Activated T-helper 1 cell treated with Interleukin-2 at 50 U/mL for 16 hours (primary cell): Measurements from ENCODE around the gene OGFRL1.

Experiments used
- DNase-seq: peaks from one replicate; pipeline ENCODE4 v3.0.0-alpha.2; 2020; ENCODE audit warnings: low read depth

Gene OGFRL1

GRCh38 chr6:71334768-71335167 lies 46.2 kb downstream of the OGFRL1 start:
- no peak for DNase-seq

DNA sequence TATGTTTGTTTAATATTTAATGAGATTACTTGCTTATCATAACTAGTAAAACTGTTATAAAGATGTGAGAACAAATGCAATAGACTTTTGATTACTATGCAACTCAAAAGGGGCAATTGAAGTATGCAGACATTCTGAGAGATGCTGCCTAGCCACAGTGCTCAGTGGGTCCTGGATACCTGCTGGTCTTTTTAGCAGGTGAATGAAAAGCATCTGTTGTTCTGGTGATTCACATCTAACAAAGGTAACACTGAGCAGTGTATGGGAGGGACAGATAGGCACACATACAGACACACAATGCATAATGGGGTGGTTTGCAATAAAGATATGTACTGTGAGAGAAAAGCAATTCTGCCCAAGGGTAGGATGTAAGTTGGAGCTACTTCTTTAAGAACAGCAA lies 46.9 kb downstream of the OGFRL1 start:
- no peak for DNase-seq

DNA sequence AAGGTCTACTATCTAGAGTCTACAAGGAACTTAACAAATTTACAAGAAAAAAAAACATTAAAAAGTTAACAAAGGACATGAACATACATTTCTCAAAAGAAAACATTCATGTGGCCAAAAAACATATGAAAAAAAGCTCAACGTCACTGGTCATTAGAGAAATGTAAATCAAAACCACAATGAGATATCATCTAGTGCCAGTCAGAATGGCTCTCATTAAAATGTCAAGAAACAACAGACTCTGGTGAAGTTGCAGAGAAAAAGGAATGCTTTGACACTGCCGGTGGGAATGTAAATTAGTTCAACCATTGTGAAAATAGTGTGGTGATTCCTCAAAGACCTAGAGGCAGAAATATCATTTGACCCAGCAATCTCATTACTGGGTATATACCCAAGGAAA lies 48.3 kb downstream of the OGFRL1 start:
- no peak for DNase-seq

DNA sequence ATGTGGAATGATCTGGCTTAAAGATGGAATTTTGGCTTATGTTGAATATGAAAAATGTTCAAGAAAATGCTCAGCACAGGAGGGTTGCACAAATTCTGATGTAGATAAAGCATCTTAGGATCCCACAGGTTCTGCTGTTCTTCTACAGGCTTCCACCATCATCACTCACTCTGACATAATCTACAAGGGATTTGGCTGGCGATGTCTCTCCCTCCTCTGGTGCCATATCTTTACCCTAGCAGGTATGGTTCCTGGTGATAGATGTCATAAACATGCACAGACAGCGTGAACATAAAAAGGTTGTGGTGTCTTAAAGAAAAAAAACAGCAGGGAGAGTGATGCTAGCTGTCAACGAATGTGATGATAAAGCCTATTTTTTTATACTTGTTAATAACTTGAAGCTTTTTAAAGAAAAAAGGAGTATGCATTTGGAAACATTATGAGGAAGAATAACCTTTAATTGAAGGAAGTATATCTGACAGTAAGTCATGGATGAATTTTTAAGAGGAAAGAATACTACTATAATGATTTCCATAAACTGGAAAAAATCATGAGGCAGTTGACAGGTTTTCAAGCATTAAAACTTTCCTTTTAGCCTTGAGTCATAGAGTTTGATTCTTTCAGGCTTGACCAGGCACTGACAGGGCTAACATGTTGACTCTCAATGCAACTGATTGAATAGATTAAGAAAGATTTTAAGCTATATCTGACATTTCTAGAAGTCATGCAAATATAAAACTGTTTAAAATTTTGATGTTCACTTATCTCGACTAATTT lies 50.1 kb downstream of the OGFRL1 start:
- DNase-seq, result no peak

DNA sequence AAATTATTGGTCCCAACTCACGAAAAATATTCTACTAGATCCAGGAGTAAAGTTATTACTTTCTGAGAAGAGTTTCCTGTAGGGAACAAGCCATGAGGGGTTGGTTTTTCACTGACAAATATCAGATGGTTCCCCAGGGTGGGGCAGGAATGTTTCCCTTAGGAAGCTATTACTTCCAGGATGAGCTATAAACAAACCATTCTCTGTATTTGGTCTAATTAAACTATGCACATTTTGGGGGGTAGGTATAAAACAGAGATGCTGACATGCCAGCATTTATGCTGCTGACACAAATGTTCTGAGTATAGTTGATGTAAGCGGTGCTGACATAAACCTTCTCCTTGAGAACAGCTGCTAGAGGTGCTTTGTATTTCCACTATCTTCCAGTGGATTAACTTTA lies 54.2 kb downstream of the OGFRL1 start:
- no peak for DNase-seq

DNA sequence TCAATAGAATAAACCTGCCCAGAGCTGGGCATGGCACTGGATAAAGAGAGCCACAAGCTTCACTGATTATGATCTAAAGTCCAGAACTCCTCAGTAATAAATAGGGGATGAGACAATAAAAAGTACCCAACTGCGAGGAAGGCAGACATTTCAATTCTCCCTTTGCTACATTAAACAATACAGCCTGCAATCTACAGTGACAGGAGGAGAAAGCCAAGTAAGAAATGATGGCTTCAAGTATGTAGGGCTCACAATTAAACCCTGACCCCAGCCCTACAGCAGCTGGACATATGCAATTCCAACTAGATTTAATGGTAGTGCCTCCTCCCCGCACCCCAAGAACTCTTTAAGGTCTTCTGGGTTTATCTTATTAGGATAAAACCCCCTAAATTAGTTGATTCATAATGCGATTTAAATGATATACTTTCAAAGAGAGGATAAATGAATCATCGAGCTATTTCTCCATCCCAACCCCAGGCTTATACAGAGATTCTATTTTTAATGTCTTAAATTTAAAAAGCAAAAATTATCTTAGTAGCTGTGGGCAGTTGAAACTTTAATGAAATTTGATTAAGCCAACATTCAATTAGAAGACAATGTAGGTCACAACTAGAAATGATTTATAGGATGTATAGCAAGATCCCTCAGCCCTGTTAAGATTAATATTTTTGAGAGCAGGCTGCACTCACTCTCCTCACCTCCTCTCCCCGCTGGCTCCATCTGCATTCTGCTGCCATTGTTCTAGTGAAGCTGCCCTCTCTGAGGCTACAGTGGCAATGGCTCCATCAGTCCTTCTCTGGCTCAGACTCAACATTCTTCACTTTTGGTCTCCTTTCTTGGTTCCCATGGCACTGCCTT lies 57.1 kb downstream of the OGFRL1 start:
- no peak for DNase-seq

GRCh38 chr6:71346334-71346694 lies 57.7 kb downstream of the OGFRL1 start:
- DNase-seq, result no peak

DNA sequence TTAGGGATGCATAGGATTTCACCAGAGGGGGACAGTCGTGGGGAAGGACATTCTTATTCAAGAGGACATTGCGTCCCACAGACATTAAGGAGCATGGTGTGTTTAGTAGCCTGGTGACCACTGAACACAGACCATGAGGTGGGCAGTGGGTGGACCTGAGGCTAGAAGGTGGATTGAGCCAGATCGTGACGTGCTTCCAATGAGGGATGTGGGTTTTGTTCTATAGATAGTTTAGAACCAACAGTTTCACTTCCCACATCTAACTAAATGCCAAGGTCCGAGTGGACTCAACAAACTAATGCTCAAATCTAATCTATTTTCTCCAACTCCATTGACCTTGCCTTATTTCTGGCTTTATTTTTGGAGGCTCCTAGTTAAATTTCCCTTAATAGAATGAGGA lies 58.5 kb downstream of the OGFRL1 start:
- DNase-seq, result no peak

- no peak for DNase-seq
These were observed 60.8 kb downstream of the OGFRL1 start for GRCh38 chr6:71349395-71349794.

DNA sequence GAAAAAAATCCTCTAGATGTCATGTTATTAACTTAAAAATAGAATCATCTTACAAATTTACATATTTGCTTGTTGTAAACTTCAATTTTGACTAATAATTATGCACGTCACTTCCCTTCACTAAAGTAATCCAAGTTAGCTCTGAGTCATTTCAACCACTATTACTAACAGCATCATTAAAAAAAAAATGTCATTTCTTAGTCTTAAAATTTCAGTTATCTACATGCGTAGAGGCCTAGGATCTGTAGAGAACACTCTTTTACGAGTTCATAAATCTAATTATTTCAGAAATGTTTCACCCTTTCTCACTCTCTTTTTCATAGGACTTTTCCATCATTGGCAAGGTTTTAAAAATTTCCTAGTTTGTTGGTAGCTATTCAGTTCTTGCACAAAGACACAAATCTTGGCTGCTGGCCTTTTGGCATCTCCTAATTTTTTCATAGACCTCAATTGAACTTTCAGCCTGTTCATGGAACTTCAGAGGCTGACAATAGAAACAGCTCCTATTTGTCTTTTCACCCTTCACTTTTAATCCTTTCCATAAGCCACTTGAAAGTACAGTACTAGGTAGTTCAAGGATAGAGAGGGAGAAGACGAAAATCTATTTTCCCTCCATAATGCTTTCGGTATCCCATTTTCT lies 61.5 kb downstream of the OGFRL1 start:
- no peak for DNase-seq

DNA sequence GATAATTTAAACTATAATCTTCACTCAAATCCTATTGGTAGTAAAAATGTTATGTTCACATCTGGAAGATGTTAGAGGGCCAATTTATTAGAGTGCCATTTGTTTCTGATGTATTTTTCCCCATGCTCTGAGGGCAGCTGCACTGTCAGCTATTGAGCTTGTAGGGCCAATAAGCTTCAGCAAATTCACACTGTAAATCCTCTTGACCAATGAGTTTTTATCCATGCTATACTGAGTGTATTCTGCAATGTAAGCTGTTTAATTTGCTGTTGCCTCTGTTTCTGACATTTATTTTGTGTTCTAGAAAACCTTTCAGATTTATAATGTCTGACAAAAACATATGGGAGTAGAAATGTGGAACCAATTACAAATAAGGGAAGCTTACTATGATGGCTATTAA lies 62.6 kb downstream of the OGFRL1 start:
- DNase-seq, result no peak
